Neural cell (in vitro differentiated cells): Measurements from ENCODE around the gene PSMC6.

ENCODE experiments used
- CTCF ChIP-seq: fragments of 450-650 bp; IDR thresholded peaks from 2 replicates; pipeline ENCODE4 v1.5.1; 2014; ENCODE audit warnings: antibody characterized with exemption, mild to moderate bottlenecking, moderate library complexity; ENCODE audit not compliant: poor library complexity, severe bottlenecking
- EZH2 ChIP-seq: fragments of 200-600, 300-800 bp; shearing (Covaris generic), sonication (generic); IDR thresholded peaks from 2 replicates; pipeline ENCODE4 v1.6.1; 2014; ENCODE audit warnings: antibody characterized with exemption, low read length, borderline replicate concordance, mild to moderate bottlenecking; ENCODE audit not compliant: insufficient read depth, poor library complexity, severe bottlenecking
- MXI1 ChIP-seq: fragments of 450-650 bp; conservative IDR thresholded peaks from 2 replicates; pipeline ENCODE4 v1.6.1; 2014; ENCODE audit warnings: antibody characterized with exemption, mild to moderate bottlenecking; ENCODE audit not compliant: poor library complexity, severe bottlenecking
- POLR2AphosphoS5 ChIP-seq: IDR thresholded peaks from 2 replicates; pipeline ENCODE4 v1.6.1; 2012
- TAF1 ChIP-seq: IDR thresholded peaks from 2 replicates; pipeline ENCODE4 v1.6.1; 2012; ENCODE audit warnings: low read depth

- no peak for TF ChIP-seq CTCF
- no peak for TF ChIP-seq MXI1
- TF ChIP-seq TAF1: no peak
- no peak for TF ChIP-seq POLR2AphosphoS5
- no peak for TF ChIP-seq EZH2
Observed at GRCh38 chr14:52706286-52706685, 714 bp upstream of the PSMC6 start.
